Natural killer cell (primary cell): Measurements from ENCODE around the gene GAB2. TPM values are rescaled to one million over a fixed set of nuclear protein-coding genes. Genes with fewer than 3 reads are reported as not detected.

Experiments used
- ATAC-seq, 3 donors: fragments of 150-1000 bp in 2 of 3; fragments of 200-7000 bp in 1 of 3; cut with Tn5 transposase; 1 replicate in 1 of 3; 2 replicates in 2 of 3; pipeline ENCODE4 v1.10.0; 2021; ENCODE audit warnings: mild to moderate bottlenecking in 2 of 3, moderate library complexity in 2 of 3
- DNase-seq, 2 donors: peaks; one replicate each; pipeline versions ENCODE4 v3.0.0 to v3.0.0-alpha.2; 2013 to 2021; ENCODE audit warnings: mixed read lengths in 1 of 2
- H3K27ac ChIP-seq: one replicate; pipeline ENCODE4 v1.5.1; 2013; ENCODE audit warnings: mild to moderate bottlenecking, low read length
- H3K27me3 ChIP-seq: one replicate; pipeline ENCODE4 v1.6.1; 2013; ENCODE audit warnings: low read length; ENCODE audit not compliant: control insufficient read depth, insufficient read depth
- H3K36me3 ChIP-seq: one replicate; pipeline ENCODE4 v1.6.1; 2013; ENCODE audit warnings: low read length; ENCODE audit not compliant: control insufficient read depth, insufficient read depth
- H3K4me1 ChIP-seq: one replicate; pipeline ENCODE4 v1.6.1; 2013; ENCODE audit warnings: low read length; ENCODE audit not compliant: control insufficient read depth, insufficient read depth
- H3K4me3 ChIP-seq: one replicate; pipeline ENCODE4 v1.5.1; 2013; ENCODE audit warnings: low read length
- H3K9me3 ChIP-seq: one replicate; pipeline ENCODE4 v1.6.1; 2013; ENCODE audit warnings: low read length; ENCODE audit not compliant: control insufficient read depth, insufficient read depth
- H3K27ac Mint-ChIP-seq, 2 donors: one replicate each; pipeline ENCODE4 v1.8.0; 2022; ENCODE audit warnings: mild to moderate bottlenecking in 2 of 2, mixed read lengths in 2 of 2, moderate library complexity in 1 of 2
- H3K27me3 Mint-ChIP-seq, 2 donors: one replicate each; pipeline ENCODE4 v1.8.0; 2022; ENCODE audit warnings: low read depth in 2 of 2, mixed read lengths in 2 of 2
- H3K36me3 Mint-ChIP-seq: one replicate; pipeline ENCODE4 v1.8.0; 2022; ENCODE audit warnings: mixed read lengths
- H3K4me1 Mint-ChIP-seq, 2 donors: one replicate each; pipeline ENCODE4 v1.8.0; 2022; ENCODE audit warnings: mixed read lengths in 2 of 2
- H3K4me3 Mint-ChIP-seq: one replicate; pipeline ENCODE4 v1.8.0; 2022; ENCODE audit warnings: mild to moderate bottlenecking, moderate library complexity, mixed read lengths
- H3K9me3 Mint-ChIP-seq, 2 donors: one replicate each; pipeline ENCODE4 v1.8.0; 2022; ENCODE audit warnings: mixed read lengths in 2 of 2
- WGBS: methylation state at CpG from one replicate; pipeline ENCODE4 v1.1.7; 2013; ENCODE audit warnings: missing lambda C conversion rate; ENCODE audit not compliant: insufficient coverage; 5-methylcytosine and 5-hydroxymethylcytosine counted together
- intact Hi-C: fragments of 100-400 bp; cut with micrococcal nuclease; formaldehyde crosslinking; loops from one replicate; pipeline ENCODE4 v1.14.2; 2022
- total RNA-seq, 4 donors: library from RNA; stranded (reverse); fragments of 120-200 nt in 1 of 4; gene quantifications; one replicate each; pipeline versions ENCODE4 v1.2.3 to v1.2.4, GENCODE V29; 2013 to 2022
- TF ChIP-seq, protein P1 (sequence below): fragments of 200-600 bp; IDR thresholded peaks from one replicate; pipeline ENCODE4 v1.8.0; 2022; ENCODE audit warnings: antibody characterized with exemption

Gene GAB2
- total RNA-seq, 3 donors from 2014 or later (not counting 1 experiment from before 2014, with no cell fraction given) = 4.3 to 58.4 (median 8.1) TPM

DNA sequence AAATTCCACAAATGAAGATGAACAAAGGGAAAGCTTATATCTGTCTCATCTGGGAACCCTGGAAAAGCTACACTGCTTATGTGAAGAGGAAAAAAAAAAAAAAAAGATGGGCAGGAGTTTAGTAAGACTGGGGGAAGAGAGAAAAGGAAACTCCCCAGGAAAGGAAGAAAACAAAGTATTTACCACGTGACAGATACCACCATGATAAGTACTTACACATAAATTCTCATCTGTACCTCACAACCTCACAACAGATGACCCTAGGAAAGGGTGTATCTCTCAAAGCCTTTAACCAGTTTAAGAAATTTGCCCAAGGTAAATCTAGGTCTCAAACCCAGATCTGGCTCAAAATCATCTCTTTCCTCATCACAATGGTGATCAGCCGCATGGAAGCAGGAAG, 77.1 kb downstream of the GAB2 start:
- TF ChIP-seq, protein P1, sequence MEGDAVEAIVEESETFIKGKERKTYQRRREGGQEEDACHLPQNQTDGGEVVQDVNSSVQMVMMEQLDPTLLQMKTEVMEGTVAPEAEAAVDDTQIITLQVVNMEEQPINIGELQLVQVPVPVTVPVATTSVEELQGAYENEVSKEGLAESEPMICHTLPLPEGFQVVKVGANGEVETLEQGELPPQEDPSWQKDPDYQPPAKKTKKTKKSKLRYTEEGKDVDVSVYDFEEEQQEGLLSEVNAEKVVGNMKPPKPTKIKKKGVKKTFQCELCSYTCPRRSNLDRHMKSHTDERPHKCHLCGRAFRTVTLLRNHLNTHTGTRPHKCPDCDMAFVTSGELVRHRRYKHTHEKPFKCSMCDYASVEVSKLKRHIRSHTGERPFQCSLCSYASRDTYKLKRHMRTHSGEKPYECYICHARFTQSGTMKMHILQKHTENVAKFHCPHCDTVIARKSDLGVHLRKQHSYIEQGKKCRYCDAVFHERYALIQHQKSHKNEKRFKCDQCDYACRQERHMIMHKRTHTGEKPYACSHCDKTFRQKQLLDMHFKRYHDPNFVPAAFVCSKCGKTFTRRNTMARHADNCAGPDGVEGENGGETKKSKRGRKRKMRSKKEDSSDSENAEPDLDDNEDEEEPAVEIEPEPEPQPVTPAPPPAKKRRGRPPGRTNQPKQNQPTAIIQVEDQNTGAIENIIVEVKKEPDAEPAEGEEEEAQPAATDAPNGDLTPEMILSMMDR = no peak
- Histone ChIP-seq H3K36me3 (no peaks in the 10 kb centered on the region), H3K27ac (no peak overlapping the region), H3K9me3 (no peaks in the 10 kb centered on the region), H3K27me3 (no peaks in the 10 kb centered on the region), H3K4me1 (no peaks in the 10 kb centered on the region), H3K4me3 (no peak overlapping the region)
- Mint-ChIP-seq H3K36me3 (no peaks in the 10 kb centered on the region), H3K27me3 (peaks cover 0 to 8% of the 10 kb centered on the region in 2 donors), H3K4me3 (no peak overlapping the region), H3K9me3 (peaks cover 0 to under 1% of the 10 kb centered on the region in 2 donors), H3K4me1 (peaks cover 0 to 12% of the 10 kb centered on the region in 2 donors), H3K27ac (no peak overlapping the region)
- intact Hi-C loops = no loop called here
- DNase-seq (no peak), ATAC-seq (peak in 1 of 3 donors; percentile 41)
- 50% methylated on average over 2 of the region's 2 CpGs for WGBS

DNA sequence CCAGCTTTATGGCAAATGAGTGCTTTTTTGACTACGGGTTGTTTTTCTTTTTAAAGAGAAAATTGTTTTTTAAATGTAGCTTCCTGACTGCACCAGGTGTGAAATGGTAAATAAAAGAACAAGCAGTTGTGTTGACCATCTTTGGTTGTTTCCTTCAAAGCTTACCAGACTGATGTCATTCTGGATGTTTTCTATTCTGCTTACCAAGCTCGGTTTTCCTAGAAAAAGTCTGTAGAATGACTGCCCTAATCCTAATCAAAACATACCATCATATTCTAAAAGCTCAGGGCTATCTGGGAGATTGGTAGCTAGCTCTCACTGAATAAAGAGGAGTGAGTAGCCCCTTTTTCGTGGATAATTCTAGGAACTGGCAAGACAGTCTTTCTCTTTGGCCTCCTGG, 77.7 kb downstream of the GAB2 start:
- Mint-ChIP-seq H3K36me3 (no peaks in the 10 kb centered on the region), H3K4me1 (peaks cover 0 to 12% of the 10 kb centered on the region in 2 donors), H3K27ac (no peak overlapping the region), H3K9me3 (peaks cover 0 to 2% of the 10 kb centered on the region in 2 donors), H3K27me3 (peaks cover 0 to 7% of the 10 kb centered on the region in 2 donors), H3K4me3 (no peak overlapping the region)
- Histone ChIP-seq H3K27me3 (no peaks in the 10 kb centered on the region), H3K9me3 (no peaks in the 10 kb centered on the region), H3K27ac (no peak overlapping the region), H3K4me1 (no peaks in the 10 kb centered on the region), H3K4me3 (no peak overlapping the region), H3K36me3 (no peaks in the 10 kb centered on the region)
- DNase-seq (no peak), ATAC-seq (no peak)
- TF ChIP-seq, protein P1 = no peak
- intact Hi-C loops = no loop called here
- 76% methylated on average over 3 of the region's 3 CpGs for WGBS

DNA sequence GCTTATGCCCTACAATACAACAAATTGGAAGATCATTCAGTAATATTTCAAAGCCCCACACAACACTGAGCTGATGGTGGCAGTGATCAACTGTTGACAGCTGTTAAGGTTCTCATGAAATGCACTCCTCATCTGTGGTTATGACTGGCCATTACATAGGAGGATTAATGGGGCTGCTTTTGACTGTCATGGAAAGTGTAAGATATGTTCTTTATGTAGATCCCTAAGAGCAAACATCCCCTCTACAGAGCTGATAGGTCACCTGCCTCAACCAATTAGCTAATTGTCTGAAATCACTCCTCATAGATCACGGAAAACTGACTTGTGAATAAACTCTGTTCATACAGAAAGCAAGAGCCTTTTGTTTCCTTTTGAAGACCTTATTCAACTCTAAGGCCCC, 78.1 kb downstream of the GAB2 start:
- TF ChIP-seq, protein P1 = no peak
- no peaks in the 10 kb centered on the region for H3K36me3 Mint-ChIP-seq
- no peak overlapping the region for H3K27ac Mint-ChIP-seq

DNA sequence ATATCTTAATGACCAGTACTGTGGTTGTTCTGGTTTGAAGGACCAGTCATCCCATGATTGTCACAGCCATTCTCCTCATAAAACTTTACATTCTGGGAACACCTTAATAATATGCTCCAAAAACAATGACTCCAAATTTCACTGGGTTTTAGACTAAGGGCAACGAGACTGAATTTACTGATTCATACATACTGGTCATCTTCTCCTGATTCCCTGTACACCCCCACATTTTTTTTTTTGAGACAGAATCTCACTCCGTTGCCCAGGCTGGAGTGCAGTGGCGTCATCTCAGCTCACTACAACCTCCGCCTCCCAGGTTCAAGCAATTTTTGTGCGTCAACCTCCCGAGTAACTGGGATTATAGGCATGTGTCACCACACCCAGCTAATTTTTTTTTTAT, 78.9 kb downstream of the GAB2 start:
- intact Hi-C loops = no loop called here
- peaks cover 0 to 7% of the 10 kb centered on the region in 2 donors for H3K27me3 Mint-ChIP-seq
- Histone ChIP-seq H3K4me1 (no peaks in the 10 kb centered on the region), H3K27me3 (no peaks in the 10 kb centered on the region), H3K9me3 (no peaks in the 10 kb centered on the region), H3K36me3 (no peaks in the 10 kb centered on the region), H3K27ac (no peak overlapping the region), H3K4me3 (no peak overlapping the region)
- no peak for ATAC-seq
- 95% methylated on average over 6 of the region's 6 CpGs for WGBS
- peaks cover 0 to 12% of the 10 kb centered on the region in 2 donors for H3K4me1 Mint-ChIP-seq
- no peak overlapping the region for H3K27ac Mint-ChIP-seq
- no peak for DNase-seq
- TF ChIP-seq, protein P1 = no peak
- peaks cover 0 to 2% of the 10 kb centered on the region in 2 donors for H3K9me3 Mint-ChIP-seq
- H3K36me3 Mint-ChIP-seq = no peaks in the 10 kb centered on the region
- H3K4me3 Mint-ChIP-seq = no peak overlapping the region

More for the DNA sequence above, 78.1 kb downstream of the GAB2 start:
- no peaks in the 10 kb centered on the region for H3K4me1 ChIP-seq
- no peak for ATAC-seq
- intact Hi-C loops = no loop called here
- no peaks in the 10 kb centered on the region for H3K27me3 ChIP-seq
- DNase-seq = no peak
- no peaks in the 10 kb centered on the region for H3K36me3 ChIP-seq
- peaks cover 0 to 12% of the 10 kb centered on the region in 2 donors for H3K4me1 Mint-ChIP-seq
- H3K9me3 Mint-ChIP-seq = peaks cover 0 to 2% of the 10 kb centered on the region in 2 donors
- no peak overlapping the region for H3K4me3 Mint-ChIP-seq
- peaks cover 0 to 7% of the 10 kb centered on the region in 2 donors for H3K27me3 Mint-ChIP-seq
- no peaks in the 10 kb centered on the region for H3K9me3 ChIP-seq
- no peak overlapping the region for H3K4me3 ChIP-seq
- WGBS = 80% methylated on average over 1 of the region's 1 CpG
- H3K27ac ChIP-seq = no peak overlapping the region
